ENCODE measurements around the gene BTBD9. TPM values are rescaled to one million over a fixed set of nuclear protein-coding genes. Genes with fewer than 3 reads are reported as not detected.

The BTBD9 gene
- total RNA-seq, 1 donor, result 21.4 TPM

DNA sequence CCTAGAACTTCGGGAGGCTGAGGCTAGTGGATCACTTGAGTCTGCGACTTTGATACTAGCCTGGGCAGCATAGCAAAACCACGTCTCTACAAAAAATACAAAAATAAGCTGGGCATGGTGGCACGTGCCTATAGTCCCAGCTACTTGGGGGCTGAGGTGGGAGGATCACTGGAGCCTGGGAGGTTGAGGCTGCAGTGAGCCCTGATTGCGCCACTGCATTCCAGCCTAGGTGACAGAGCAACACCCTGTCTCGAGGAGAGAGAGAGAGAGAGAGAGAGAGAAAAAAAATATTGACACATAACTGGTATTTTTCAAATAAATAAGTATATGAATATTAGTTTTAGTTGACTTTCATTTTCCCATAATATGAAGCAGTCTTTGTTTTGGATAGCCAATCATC is 222.2 kb downstream of the BTBD9 start:
- no peak overlapping the region for H3K4me3 ChIP-seq (ENCODE audit: low read depth, low read length)
- DNase-seq (ENCODE audit: low read depth), result no peak
- TF ChIP-seq, protein P1, sequence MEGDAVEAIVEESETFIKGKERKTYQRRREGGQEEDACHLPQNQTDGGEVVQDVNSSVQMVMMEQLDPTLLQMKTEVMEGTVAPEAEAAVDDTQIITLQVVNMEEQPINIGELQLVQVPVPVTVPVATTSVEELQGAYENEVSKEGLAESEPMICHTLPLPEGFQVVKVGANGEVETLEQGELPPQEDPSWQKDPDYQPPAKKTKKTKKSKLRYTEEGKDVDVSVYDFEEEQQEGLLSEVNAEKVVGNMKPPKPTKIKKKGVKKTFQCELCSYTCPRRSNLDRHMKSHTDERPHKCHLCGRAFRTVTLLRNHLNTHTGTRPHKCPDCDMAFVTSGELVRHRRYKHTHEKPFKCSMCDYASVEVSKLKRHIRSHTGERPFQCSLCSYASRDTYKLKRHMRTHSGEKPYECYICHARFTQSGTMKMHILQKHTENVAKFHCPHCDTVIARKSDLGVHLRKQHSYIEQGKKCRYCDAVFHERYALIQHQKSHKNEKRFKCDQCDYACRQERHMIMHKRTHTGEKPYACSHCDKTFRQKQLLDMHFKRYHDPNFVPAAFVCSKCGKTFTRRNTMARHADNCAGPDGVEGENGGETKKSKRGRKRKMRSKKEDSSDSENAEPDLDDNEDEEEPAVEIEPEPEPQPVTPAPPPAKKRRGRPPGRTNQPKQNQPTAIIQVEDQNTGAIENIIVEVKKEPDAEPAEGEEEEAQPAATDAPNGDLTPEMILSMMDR (IDR thresholded peaks at IDR 0.05; ENCODE audit: insufficient read depth, low read length), result no peak

DNA sequence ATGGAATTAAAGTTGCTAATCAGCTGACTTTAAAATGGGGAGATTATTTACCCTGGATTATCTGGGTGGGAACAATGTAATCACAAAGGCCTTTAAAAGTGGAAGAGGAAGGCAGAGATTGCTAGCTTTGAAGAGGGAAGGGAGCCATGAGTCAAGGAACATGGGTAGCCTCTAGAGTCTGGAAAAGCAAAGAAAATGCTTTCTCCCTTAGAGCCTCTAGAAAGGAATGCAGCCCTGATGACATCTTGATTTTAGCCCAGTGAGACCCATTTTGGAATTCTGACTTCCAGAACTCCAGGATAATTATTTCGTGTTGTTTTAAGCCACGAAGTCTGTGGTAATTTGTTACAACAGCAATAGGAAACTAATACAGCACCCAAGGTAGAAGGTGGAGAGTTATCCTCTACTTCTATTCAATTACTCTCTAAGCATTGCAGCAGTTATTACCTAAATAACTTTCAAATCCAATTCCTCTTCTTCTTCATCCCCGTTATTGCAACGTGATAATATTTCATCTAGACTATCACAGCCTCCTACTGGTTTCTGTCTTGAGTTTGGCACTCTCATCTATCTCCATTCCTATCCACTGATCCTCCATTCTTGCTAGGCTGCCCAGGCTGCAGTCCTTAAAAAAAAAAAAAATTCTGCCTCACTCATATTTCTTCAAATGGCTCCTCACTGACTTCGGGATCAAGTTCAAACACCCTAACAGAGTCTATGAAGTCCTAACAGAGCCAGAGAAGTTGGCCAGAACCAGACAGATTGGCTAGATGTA is 224.3 kb downstream of the BTBD9 start:
- TF ChIP-seq, protein P1 (IDR thresholded peaks at IDR 0.05; ENCODE audit: insufficient read depth, low read length), result no peak
- H3K4me3 ChIP-seq (ENCODE audit: low read depth, low read length), result no peak overlapping the region
- DNase-seq (ENCODE audit: low read depth), result peak; percentile 61

DNA sequence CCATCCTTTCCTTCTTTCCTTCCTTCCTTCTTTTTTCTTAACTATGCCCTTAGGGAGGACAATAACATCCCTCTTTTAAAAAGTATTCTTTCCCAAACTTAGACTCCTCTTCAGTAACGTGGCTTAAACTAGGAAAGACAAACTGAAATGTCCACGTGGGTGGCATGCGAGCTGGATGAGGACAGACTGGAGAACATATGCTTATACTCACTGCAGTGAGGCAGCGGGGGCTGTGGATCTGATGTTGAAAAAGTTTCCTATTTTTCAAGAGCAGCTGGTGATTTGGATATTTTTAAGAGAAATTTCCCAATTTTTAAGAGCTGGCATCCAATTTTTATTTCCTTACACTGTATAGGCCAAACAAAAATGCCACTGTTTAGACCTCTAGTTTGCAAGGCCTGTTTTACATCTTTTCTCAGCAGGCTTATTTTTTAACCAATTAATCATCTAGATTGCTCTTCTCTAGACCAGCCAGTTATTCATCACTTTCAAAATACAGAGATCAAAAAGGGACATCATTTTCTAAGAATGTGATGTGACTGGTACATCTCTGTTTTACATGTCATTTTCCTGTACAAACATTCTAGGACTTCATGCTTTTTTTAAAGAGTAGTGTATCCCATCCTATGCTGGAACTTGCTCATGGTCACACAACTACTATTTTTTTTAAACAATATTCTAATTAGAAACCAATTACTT is 226.5 kb downstream of the BTBD9 start:
- H3K4me3 ChIP-seq (ENCODE audit: low read depth, low read length), result no peak overlapping the region
- DNase-seq (ENCODE audit: low read depth), result no peak
- TF ChIP-seq, protein P1 (IDR thresholded peaks at IDR 0.05; ENCODE audit: insufficient read depth, low read length), result no peak

DNA sequence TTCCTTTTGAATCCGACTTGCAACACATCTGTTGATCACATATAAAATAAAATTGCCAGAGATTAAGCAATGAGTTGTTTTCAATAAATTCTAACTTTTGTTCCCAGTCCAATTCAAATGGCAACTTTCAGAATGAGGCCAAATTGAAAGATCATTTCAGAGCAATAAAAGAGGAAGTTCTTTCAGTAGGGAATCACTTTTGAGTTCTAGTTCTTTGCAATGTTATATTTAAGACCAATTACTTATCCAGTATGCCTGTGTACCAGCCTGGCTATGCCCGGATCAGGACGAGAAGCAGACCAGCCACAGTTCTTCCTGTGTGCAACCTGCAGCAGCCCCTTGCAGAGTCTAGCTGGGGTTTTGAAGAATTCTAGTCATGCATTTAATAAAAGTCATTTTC is 232.5 kb downstream of the BTBD9 start:
- no peak for DNase-seq (ENCODE audit: low read depth)
- TF ChIP-seq, protein P1 (IDR thresholded peaks at IDR 0.05; ENCODE audit: insufficient read depth, low read length), result no peak
- no peak overlapping the region for H3K4me3 ChIP-seq (ENCODE audit: low read depth, low read length)

DNA sequence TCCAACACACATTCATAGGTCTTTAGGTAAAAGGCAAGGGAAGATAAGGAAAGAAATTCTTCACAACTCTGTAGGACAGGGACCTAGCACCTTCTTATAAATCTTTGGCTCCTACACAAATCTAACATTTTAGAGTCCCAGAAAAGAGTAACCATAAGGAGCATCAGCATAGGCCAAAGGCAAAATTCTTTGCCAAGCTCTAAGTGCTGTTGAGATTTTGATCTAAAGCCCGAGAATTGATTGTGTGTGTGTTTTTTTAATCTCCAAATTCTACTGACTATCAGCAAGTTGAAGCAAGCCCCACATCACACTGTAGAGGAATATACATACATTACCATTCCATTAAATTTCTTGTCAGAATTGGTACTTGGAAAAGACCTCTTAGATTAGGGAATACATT is 233.6 kb downstream of the BTBD9 start:
- no peak for DNase-seq (ENCODE audit: low read depth)
- no peak overlapping the region for H3K4me3 ChIP-seq (ENCODE audit: low read depth, low read length)
- TF ChIP-seq, protein P1 (IDR thresholded peaks at IDR 0.05; ENCODE audit: insufficient read depth, low read length), result no peak

DNA sequence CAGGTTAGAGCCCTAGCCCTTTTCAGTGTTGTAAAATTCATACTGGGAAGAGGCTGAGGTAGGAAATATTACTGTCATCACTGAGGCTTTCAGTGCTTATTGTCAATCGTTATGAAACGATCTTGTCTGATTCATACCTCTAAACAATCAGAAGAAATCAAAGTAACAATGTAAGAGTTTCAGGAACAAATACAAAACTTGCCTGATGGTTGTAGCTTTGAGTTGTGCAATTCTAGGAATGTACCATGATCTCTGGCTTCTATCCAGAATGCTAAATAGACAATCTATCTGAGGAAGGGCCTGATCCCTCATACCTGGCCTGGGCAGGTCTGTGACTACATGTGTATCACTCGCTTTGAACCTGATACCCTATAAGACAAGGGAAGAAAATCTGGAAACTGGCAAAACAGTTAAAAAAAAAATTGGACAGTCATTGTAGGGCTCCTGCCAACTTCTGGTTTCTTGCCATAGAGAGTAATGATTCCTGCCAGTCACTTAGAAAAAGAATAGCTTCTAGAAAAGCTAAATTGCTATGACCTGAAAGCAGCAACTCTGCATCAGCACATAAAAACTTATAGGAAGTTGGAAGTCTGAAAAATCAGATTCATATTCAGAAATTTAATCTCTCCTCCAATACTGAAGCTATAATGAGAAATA is 234.7 kb downstream of the BTBD9 start:
- no peak overlapping the region for H3K4me3 ChIP-seq (ENCODE audit: low read depth, low read length)
- peak; percentile 37 for DNase-seq (ENCODE audit: low read depth)
- TF ChIP-seq, protein P1 (IDR thresholded peaks at IDR 0.05; ENCODE audit: insufficient read depth, low read length), result no peak
